HG03045 (cell line): Measurements from ENCODE around the gene C2orf74.
A peak's percentile ranks its signal among the peaks of the same experiment; 100 is the strongest.
"Not testable (repeated sequence)": the region's sequence is repeated elsewhere in the genome, so short reads cannot be mapped to it uniquely, and the experiment has no call there.

Experiments used
- ATAC-seq: cut with Tn5 transposase; IDR thresholded peaks from one replicate; pipeline ENCODE4 v1.9.1; 2021; ENCODE audit warnings: mild to moderate bottlenecking, moderate library complexity; ENCODE audit not compliant: unreplicated experiment

The C2orf74 gene

GRCh38 chr2:61161888-61162287 lies at the start of gene C2orf74:
C2orf74 (plus strand) TSS chr2:61162188; CDS start chr2:61162515, 327 bp downstream.
- ATAC-seq = no peak

- no peak for ATAC-seq
Measured at GRCh38 chr2:61114147-61114546, 47.8 kb upstream of the C2orf74 start.

- no peak for ATAC-seq
Measured at GRCh38 chr2:61116302-61116701, 45.7 kb upstream of the C2orf74 start.

GRCh38 chr2:61117534-61117933 lies 44.5 kb upstream of the C2orf74 start:
- no peak for ATAC-seq

GRCh38 chr2:61125123-61125710 lies 36.8 kb upstream of the C2orf74 start:
- ATAC-seq = no peak

GRCh38 chr2:61125798-61126197 lies 36.2 kb upstream of the C2orf74 start:
- ATAC-seq = no peak

- not testable (repeated sequence) for ATAC-seq
Measured at GRCh38 chr2:61128122-61128521, 33.9 kb upstream of the C2orf74 start.

GRCh38 chr2:61134141-61134540 lies 27.8 kb upstream of the C2orf74 start:
- ATAC-seq = no peak

- ATAC-seq = no peak
Measured at GRCh38 chr2:61135510-61135909, 26.5 kb upstream of the C2orf74 start.

- ATAC-seq = no peak
Measured at GRCh38 chr2:61138859-61139258, 23.1 kb upstream of the C2orf74 start.

- no peak for ATAC-seq
Measured at GRCh38 chr2:61141151-61141550, 20.8 kb upstream of the C2orf74 start.

- ATAC-seq = peak; percentile 87
Measured at GRCh38 chr2:61144697-61145268, 17.2 kb upstream of the C2orf74 start.

- ATAC-seq = no peak
Measured at GRCh38 chr2:61145990-61146389, 16.0 kb upstream of the C2orf74 start.

- ATAC-seq = not testable (repeated sequence)
Measured at GRCh38 chr2:61148091-61148490, 13.9 kb upstream of the C2orf74 start.

- ATAC-seq = no peak
Measured at GRCh38 chr2:61149074-61149473, 12.9 kb upstream of the C2orf74 start.

- no peak for ATAC-seq
Measured at GRCh38 chr2:61151436-61151835, 10.6 kb upstream of the C2orf74 start.

GRCh38 chr2:61157371-61158003 lies 4.5 kb upstream of the C2orf74 start:
- ATAC-seq = no peak

GRCh38 chr2:61158356-61158955 lies 3.5 kb upstream of the C2orf74 start:
- ATAC-seq = no peak

- ATAC-seq = no peak
Measured at GRCh38 chr2:61162721-61163120, 733 bp downstream of the C2orf74 start.

GRCh38 chr2:61165082-61165481 lies 3.1 kb downstream of the C2orf74 start:
- ATAC-seq = not testable (repeated sequence)

- ATAC-seq = no peak
Measured at GRCh38 chr2:61165946-61166345, 4.0 kb downstream of the C2orf74 start.

GRCh38 chr2:61167579-61167978 lies 5.6 kb downstream of the C2orf74 start:
- ATAC-seq = no peak
